T-cell (primary cell): ENCODE measurements around the gene GANC. TPM values are rescaled to one million over a fixed set of nuclear protein-coding genes. Genes with fewer than 3 reads are reported as not detected.

Experiments
- ATAC-seq, 4 experiments: fragments of 200-7000 bp in 3 of 4; fragments of 150-1000 bp in 1 of 4; cut with Tn5 transposase; replicated peaks in 1 of 4; 1 replicate in 3 of 4; 2 replicates in 1 of 4; pipeline ENCODE4 v1.10.0; 2021; ENCODE audit warnings: moderate library complexity in 3 of 4, mild to moderate bottlenecking in 2 of 4, moderate number of reproducible peaks in 1 of 4
- CTCF ChIA-PET, 2 donors: fragments of 300-600 bp; sonication (Branson Sonifier 250); formaldehyde crosslinking; loops; one replicate each; lab custom pipeline; 2022; ENCODE audit warnings: antibody characterized with exemption in 2 of 2; lab: Charles Lee
- POLR2A ChIA-PET, 2 donors: fragments of 300-600 bp; sonication (Branson Sonifier 250); formaldehyde crosslinking; loops; one replicate each; lab custom pipeline; 2022; ENCODE audit warnings: antibody characterized with exemption in 2 of 2; lab: Charles Lee
- DNase-seq, 35 experiments: peaks; one replicate each; pipeline versions ENCODE4 v3.0.0 to v3.0.0-alpha.2; 2013 to 2023
- H3K27ac ChIP-seq: one replicate; pipeline ENCODE4 v1.5.1; 2013; ENCODE audit warnings: low read length
- H3K27me3 ChIP-seq, 2 experiments: replicated peaks in 1 of 2; 1 replicate in 1 of 2; 2 replicates in 1 of 2; pipeline versions ENCODE4 v1.6.1 to v1.7.0; 2013; ENCODE audit warnings: low read length in 1 of 2, mixed read lengths in 1 of 2; ENCODE audit not compliant: control insufficient read depth in 2 of 2, insufficient read depth in 2 of 2; ENCODE audit errors: extremely low read depth in 1 of 2
- H3K36me3 ChIP-seq, 2 donors: 1 replicate in 1 of 2; 2 replicates in 1 of 2; pipeline versions ENCODE4 v1.6.1 to v1.7.0; 2013; ENCODE audit warnings: low read length in 1 of 2; ENCODE audit not compliant: control insufficient read depth in 2 of 2, insufficient read depth in 1 of 2; ENCODE audit errors: extremely low read depth in 1 of 2
- H3K4me1 ChIP-seq, 2 experiments: 1 replicate in 1 of 2; 2 replicates in 1 of 2; pipeline versions ENCODE4 v1.6.1 to v1.7.0; 2013; ENCODE audit warnings: low read length in 2 of 2, mixed read lengths in 1 of 2; ENCODE audit not compliant: insufficient read depth in 2 of 2, control insufficient read depth in 1 of 2; ENCODE audit errors: extremely low read depth in 1 of 2
- H3K4me3 ChIP-seq, 2 donors: 1 replicate in 1 of 2; 2 replicates in 1 of 2; pipeline versions ENCODE4 v1.5.1 to v1.7.0; 2013; ENCODE audit warnings: mild to moderate bottlenecking in 2 of 2, low read length in 1 of 2, moderate library complexity in 1 of 2; ENCODE audit not compliant: control insufficient read depth in 1 of 2; ENCODE audit errors: extremely low read depth in 1 of 2
- H3K9me3 ChIP-seq: 2 replicates; pipeline ENCODE4 v1.7.0; 2013
- H3K27ac Mint-ChIP-seq, 2 donors: one replicate each; pipeline ENCODE4 v1.8.0; 2020 to 2021; ENCODE audit warnings: mild to moderate bottlenecking in 2 of 2, mixed read lengths in 2 of 2
- H3K27me3 Mint-ChIP-seq, 2 donors: one replicate each; pipeline ENCODE4 v1.8.0; 2021 to 2022; ENCODE audit warnings: mixed read lengths in 2 of 2
- H3K36me3 Mint-ChIP-seq: one replicate; pipeline ENCODE4 v1.8.0; 2021; ENCODE audit warnings: mixed read lengths
- H3K4me1 Mint-ChIP-seq, 3 donors: one replicate each; pipeline ENCODE4 v1.8.0; 2020 to 2022; ENCODE audit warnings: mixed read lengths in 3 of 3, mild to moderate bottlenecking in 1 of 3
- H3K4me3 Mint-ChIP-seq, 3 donors: one replicate each; pipeline ENCODE4 v1.8.0; 2020 to 2022; ENCODE audit warnings: mild to moderate bottlenecking in 3 of 3, mixed read lengths in 3 of 3, moderate library complexity in 3 of 3
- H3K9me3 Mint-ChIP-seq, 3 donors: one replicate each; pipeline ENCODE4 v1.8.0; 2020 to 2022; ENCODE audit warnings: mixed read lengths in 3 of 3
- WGBS: methylation state at CpG from one replicate; pipeline ENCODE4 v1.1.5; 2013; ENCODE audit warnings: missing lambda C conversion rate; ENCODE audit not compliant: insufficient coverage; 5-methylcytosine and 5-hydroxymethylcytosine counted together
- total RNA-seq, 35 experiments: library from RNA in 6 of 35; stranded (reverse) in 6 of 35; fragments of 120-200 nt in 1 of 35; gene quantifications; one replicate each; pipeline versions ENCODE4 v1.2.1 to v1.2.4 and lab custom pipeline; 2013 to 2026

The GANC gene
- total RNA-seq, 5 donors from 2014 or later (not counting 1 experiment from before 2014, with no cell fraction given): 32.7 to 51.2 (median 45.7) TPM

DNA sequence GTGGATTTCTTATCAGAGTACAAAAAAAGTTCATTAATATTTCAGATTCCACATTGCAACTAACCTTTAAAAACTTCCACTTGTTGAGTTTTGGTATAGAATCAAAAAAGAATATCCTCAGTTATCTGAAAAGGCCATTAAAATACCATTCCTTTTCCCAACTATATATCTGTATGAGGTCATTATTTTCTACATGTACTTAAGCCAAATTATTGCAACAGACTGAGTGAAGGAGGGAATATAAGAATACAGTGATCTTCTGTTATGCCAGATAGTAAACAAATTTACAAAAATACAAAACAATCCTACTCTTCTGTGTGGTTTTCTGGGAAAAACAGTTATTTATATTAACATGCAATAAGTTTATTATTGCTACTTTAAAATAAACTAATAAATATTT is 5.7 kb upstream of the GANC start:
- peaks cover 50% of the 10 kb centered on the region for H3K36me3 Mint-ChIP-seq
- no peaks in the 10 kb centered on the region for H3K27me3 ChIP-seq
- peaks cover 37 to 49% (median 41%) of the 10 kb centered on the region in 3 donors for H3K4me1 Mint-ChIP-seq
- ATAC-seq (no peak), DNase-seq (no peak)
- H3K9me3 Mint-ChIP-seq: no peaks in the 10 kb centered on the region
- peaks cover 0 to 11% of the 10 kb centered on the region in 2 experiments for H3K4me1 ChIP-seq
- H3K4me3 Mint-ChIP-seq: no peak overlapping the region
- H3K36me3 ChIP-seq: peaks cover 0 to 48% of the 10 kb centered on the region in 2 donors
- no peak overlapping the region for H3K4me3 ChIP-seq
- ChIA-PET CTCF (no interaction called here), POLR2A (no interaction called here)
- no peak overlapping the region for H3K27ac Mint-ChIP-seq
- H3K27me3 Mint-ChIP-seq: no peaks in the 10 kb centered on the region
- H3K27ac ChIP-seq: no peak overlapping the region
- H3K9me3 ChIP-seq: no peaks in the 10 kb centered on the region

DNA sequence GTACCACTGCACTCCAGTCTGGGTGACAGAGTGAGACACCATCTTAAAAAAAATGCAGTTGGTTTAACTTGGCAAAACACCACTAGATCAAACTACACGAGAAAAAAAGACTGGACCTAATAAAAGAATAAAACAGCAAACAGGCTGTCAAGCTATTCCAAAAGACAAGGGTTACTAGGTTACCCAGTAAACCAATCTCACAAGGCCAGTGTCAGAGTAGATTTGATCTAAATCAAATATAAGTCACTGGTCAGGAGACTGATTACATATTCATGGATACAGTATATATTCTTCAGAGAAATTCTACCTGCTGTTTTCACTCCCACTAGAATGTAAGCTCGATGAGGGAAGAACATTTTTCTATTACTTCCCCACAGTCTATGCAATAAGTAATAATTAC is 2.5 kb upstream of the GANC start:
- Mint-ChIP-seq H3K27ac (no peak overlapping the region), H3K9me3 (no peaks in the 10 kb centered on the region), H3K4me3 (peak overlapping the region in 2 of 3 donors; percentile 40 to 45), H3K27me3 (no peaks in the 10 kb centered on the region), H3K36me3 (peaks cover 23% of the 10 kb centered on the region), H3K4me1 (peaks cover 56 to 68% (median 58%) of the 10 kb centered on the region in 3 donors)
- Histone ChIP-seq H3K27ac (no peak overlapping the region), H3K9me3 (no peaks in the 10 kb centered on the region), H3K4me1 (peaks cover 12 to 25% of the 10 kb centered on the region in 2 experiments), H3K36me3 (peaks cover 0 to 22% of the 10 kb centered on the region in 2 donors), H3K4me3 (no peak overlapping the region), H3K27me3 (no peaks in the 10 kb centered on the region)
- ChIA-PET CTCF (interaction anchor here in 1 of 2 donors (1.1 kb wide), 1 partner anchor 62 kb away, joined by 3 read pairs; the partner anchor contains the start of gene VPS39), POLR2A (interaction anchor here in 1 of 2 donors (0.6 kb wide), 1 partner anchor 28 kb away, joined by 3 read pairs; no protein-coding TSS in a partner anchor)
- DNase-seq (no peak), ATAC-seq (no peak)
- no CpG with 5 or more reads among the region's 2 CpGs for WGBS

DNA sequence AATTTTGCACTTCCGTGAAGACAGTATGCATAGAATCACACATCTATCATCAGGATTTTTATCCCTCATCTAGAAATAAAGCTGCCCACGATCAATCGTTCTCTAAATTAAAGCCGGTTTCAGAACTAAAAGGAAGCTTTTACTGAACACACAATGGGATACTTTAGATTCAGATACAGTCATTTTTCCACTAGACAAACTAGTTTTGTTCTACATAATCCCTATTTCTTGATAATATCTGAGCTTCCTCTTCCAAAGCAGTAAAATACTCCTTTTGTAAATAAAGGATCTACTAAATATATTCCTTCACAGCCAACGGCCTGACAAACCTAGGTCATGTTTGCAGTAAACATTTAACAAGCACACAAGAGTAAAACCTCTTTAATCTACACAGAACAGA is 2.0 kb upstream of the GANC start:
- Mint-ChIP-seq H3K9me3 (no peaks in the 10 kb centered on the region), H3K4me3 (peak overlapping the region; percentile 11 to 45 (median 40)), H3K36me3 (peaks cover 18% of the 10 kb centered on the region), H3K27ac (no peak overlapping the region), H3K4me1 (peaks cover 60 to 68% (median 60%) of the 10 kb centered on the region in 3 donors), H3K27me3 (no peaks in the 10 kb centered on the region)
- POLR2A ChIA-PET: interaction anchor here in 1 of 2 donors (0.6 kb wide), 1 partner anchor 29 kb away, joined by 3 read pairs; no protein-coding TSS in a partner anchor
- DNase-seq (no peak), ATAC-seq (no peak)
- Histone ChIP-seq H3K9me3 (no peaks in the 10 kb centered on the region), H3K4me1 (peaks cover 12 to 26% of the 10 kb centered on the region in 2 experiments), H3K27ac (no peak overlapping the region), H3K27me3 (no peaks in the 10 kb centered on the region), H3K4me3 (no peak overlapping the region), H3K36me3 (peaks cover 0 to 18% of the 10 kb centered on the region in 2 donors)
- CTCF ChIA-PET: interaction anchor here in 1 of 2 donors (1.1 kb wide), 1 partner anchor 63 kb away, joined by 3 read pairs; the partner anchor contains the start of gene VPS39
- 74% methylated on average over 3 of the region's 5 CpGs for WGBS

DNA sequence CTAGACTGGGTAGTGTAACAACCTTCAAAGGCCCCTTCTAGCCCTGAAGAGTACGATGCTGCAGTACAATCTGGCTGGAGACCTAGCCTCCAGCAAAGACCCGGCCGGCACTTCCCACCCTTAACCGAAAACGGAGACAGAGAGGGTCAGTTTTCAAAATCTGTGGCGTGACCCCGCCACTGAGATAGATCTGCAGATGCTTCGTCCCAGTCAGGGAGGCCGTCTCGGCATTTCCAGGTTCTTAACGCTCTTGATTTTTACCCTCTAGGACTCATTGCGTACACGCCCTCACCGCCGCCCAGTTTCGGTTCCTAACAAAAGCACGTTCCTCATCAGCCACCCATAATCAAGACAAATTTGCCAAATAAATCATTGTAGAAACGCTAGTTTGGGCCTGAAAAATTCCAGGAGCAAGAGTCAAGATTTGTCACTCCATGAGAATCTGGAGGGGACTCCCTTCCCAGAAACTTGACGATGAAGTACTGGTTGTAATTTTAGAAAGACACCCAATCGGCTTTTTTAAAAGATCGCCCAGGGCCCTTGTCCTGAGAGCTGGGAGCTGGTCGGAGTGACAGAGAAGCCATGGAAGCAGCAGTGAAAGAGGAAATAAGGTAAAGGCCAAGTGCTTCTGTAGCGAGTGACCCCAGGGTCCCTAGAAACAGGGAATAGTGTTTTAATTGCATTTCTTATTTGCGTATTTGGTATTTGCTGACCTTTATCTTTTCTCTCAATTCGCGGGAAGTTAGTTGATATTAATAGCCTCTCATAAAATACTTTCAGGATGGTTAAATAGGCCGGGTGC is 1.1 kb downstream of the GANC start:
- Mint-ChIP-seq H3K4me3 (peak overlapping the region; percentile 92 to 99 (median 98)), H3K4me1 (peaks cover 54 to 60% (median 59%) of the 10 kb centered on the region in 3 donors), H3K9me3 (no peaks in the 10 kb centered on the region), H3K27me3 (no peaks in the 10 kb centered on the region), H3K27ac (peak overlapping the region; percentile 98 to 100), H3K36me3 (peaks cover 17% of the 10 kb centered on the region)
- H3K4me1 ChIP-seq: peaks cover 12 to 26% of the 10 kb centered on the region in 2 experiments
- H3K9me3 ChIP-seq: no peaks in the 10 kb centered on the region
- WGBS: under 1% methylated on average over 21 of the region's 27 CpGs
- ChIA-PET CTCF (interaction anchor here in 1 of 2 donors (0.6 kb wide), 1 partner anchor 304 kb away, joined by 3 read pairs; no protein-coding TSS in a partner anchor), POLR2A (interaction anchor here in 1 of 2 donors (0.5 to 0.8 kb wide), 3 partner anchors 287 to 1236 kb away, joined by 3 read pairs; no protein-coding TSS in a partner anchor)
- peak overlapping the region; percentile 88 for H3K27ac ChIP-seq
- H3K27me3 ChIP-seq: no peaks in the 10 kb centered on the region
- DNase-seq: peak; percentile 39 to 75 (median 60)
- peaks cover 0 to 6% of the 10 kb centered on the region in 2 donors for H3K36me3 ChIP-seq
- peak overlapping the region; percentile 87 to 99 for H3K4me3 ChIP-seq
- ATAC-seq: peak; percentile 40 to 48 (median 48)

DNA sequence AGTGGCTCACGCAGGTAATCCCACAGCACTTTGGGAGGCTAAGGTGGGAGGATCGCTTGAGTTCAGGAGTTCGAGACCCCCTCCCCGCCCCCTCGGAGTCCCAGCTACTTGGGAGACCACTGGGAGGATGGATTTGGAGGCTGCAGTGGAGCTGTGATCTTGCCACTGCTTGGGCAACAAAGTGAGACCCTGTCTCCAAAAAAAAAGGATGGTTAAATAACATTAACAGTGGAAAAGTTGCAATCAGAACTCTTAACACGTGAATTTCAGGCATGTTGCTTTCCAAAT is 1.6 kb downstream of the GANC start:
- DNase-seq (peak in 1 of 35 experiments; percentile 11), ATAC-seq (no peak)
- CTCF ChIA-PET: no interaction called here
- WGBS: 50% methylated on average over 1 of the region's 6 CpGs
- peaks cover 12 to 26% of the 10 kb centered on the region in 2 experiments for H3K4me1 ChIP-seq
- Mint-ChIP-seq H3K36me3 (peaks cover 22% of the 10 kb centered on the region), H3K27ac (peak overlapping the region; percentile 98 to 100), H3K4me3 (peak overlapping the region; percentile 92 to 99 (median 98)), H3K27me3 (no peaks in the 10 kb centered on the region), H3K9me3 (no peaks in the 10 kb centered on the region), H3K4me1 (peaks cover 51 to 55% (median 55%) of the 10 kb centered on the region in 3 donors)
- POLR2A ChIA-PET: no interaction called here
- peaks cover 2 to 11% of the 10 kb centered on the region in 2 donors for H3K36me3 ChIP-seq
- no peaks in the 10 kb centered on the region for H3K9me3 ChIP-seq
- no peaks in the 10 kb centered on the region for H3K27me3 ChIP-seq
- H3K27ac ChIP-seq: peak overlapping the region; percentile 88
- H3K4me3 ChIP-seq: peak overlapping the region; percentile 87 to 99

DNA sequence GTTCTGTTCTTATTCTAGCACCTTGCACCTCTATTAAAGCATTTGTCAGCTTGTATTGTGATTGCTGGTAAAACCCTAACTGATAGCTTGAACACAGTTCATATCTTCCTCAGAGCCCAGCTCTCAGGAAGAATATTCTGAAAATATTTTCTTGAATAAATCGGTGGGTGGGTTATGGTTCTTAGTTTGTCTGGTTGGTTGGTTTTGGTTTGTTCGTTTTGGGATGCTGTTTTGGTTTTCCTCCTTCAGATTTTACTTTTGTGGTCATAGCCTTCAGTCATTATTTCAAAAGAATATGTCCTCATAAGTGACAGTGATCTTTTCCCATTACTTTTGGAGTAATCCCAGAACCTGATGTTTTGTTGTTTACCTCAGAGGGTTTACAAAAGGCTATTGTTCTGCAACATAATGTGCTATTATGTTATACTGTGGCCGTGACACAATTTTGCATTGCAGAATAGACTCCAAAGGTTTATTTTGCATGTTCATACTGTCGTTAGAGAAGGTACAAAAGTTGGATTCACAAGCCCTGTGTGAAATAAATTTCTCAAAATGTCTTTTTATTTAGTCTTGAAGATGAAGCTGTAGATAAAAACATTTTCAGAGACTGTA is 2.9 kb downstream of the GANC start:
- peak overlapping the region; percentile 49 to 98 (median 92) for H3K4me3 Mint-ChIP-seq
- peaks cover 31% of the 10 kb centered on the region for H3K36me3 Mint-ChIP-seq

More for the DNA sequence above, 2.9 kb downstream of the GANC start:
- CTCF ChIA-PET: no interaction called here
- Mint-ChIP-seq H3K27ac (peak overlapping the region; percentile 85 to 91), H3K27me3 (no peaks in the 10 kb centered on the region), H3K9me3 (no peaks in the 10 kb centered on the region), H3K4me1 (peaks cover 40 to 44% (median 44%) of the 10 kb centered on the region in 3 donors)
- H3K27ac ChIP-seq: peak overlapping the region; percentile 88
- H3K4me1 ChIP-seq: peaks cover 12 to 26% of the 10 kb centered on the region in 2 experiments
- POLR2A ChIA-PET: interaction anchor here in 1 of 2 donors (0.6 to 0.7 kb wide), 2 partner anchors 265 to 302 kb away, joined by 4 to 5 read pairs; no protein-coding TSS in a partner anchor
- H3K9me3 ChIP-seq: no peaks in the 10 kb centered on the region
- H3K27me3 ChIP-seq: no peaks in the 10 kb centered on the region
- no peak overlapping the region for H3K4me3 ChIP-seq
- peaks cover 2 to 19% of the 10 kb centered on the region in 2 donors for H3K36me3 ChIP-seq
- DNase-seq: peak in 1 of 35 experiments; percentile 16
- no peak for ATAC-seq
- 89% methylated on average over 1 of the region's 4 CpGs for WGBS
